Stimulated activated CD8-positive, alpha-beta memory T cell treated with anti-CD3 and anti-CD28 coated beads, Interleukin-4, amount 100 ng/mL, for 4 hours (primary cell): ENCODE results near the gene IGFBP7.

Source experiments
- DNase-seq, 2 donors: peaks; one replicate each; pipeline ENCODE4 v3.0.0-alpha.2; 2020; ENCODE audit warnings: low read depth in 2 of 2, low spot score in 1 of 2

The IGFBP7 gene

GRCh38 chr4:57043347-57044251 lies 66.6 kb downstream of the IGFBP7 start:
- DNase-seq: no peak

GRCh38 chr4:57042711-57043169 lies 67.4 kb downstream of the IGFBP7 start:
- DNase-seq: no peak

- DNase-seq: no peak
These were observed 69.2 kb downstream of the IGFBP7 start for GRCh38 chr4:57041020-57041419.

- no peak for DNase-seq
These were observed 69.7 kb downstream of the IGFBP7 start for GRCh38 chr4:57040510-57040909.

GRCh38 chr4:57039345-57039744 lies 70.8 kb downstream of the IGFBP7 start:
- no peak for DNase-seq

GRCh38 chr4:57037982-57038604 lies 72.1 kb downstream of the IGFBP7 start:
- no peak for DNase-seq

- no peak for DNase-seq
These were observed 75.7 kb downstream of the IGFBP7 start for GRCh38 chr4:57034520-57034919.

- no peak for DNase-seq
These were observed 87.1 kb downstream of the IGFBP7 start for GRCh38 chr4:57023104-57023503.

- DNase-seq: no peak
These were observed 89.6 kb downstream of the IGFBP7 start for GRCh38 chr4:57020467-57021101.

GRCh38 chr4:57018980-57019379 lies 91.2 kb downstream of the IGFBP7 start:
- DNase-seq: no peak

- DNase-seq: no peak
These were observed 96.6 kb downstream of the IGFBP7 start for GRCh38 chr4:57013543-57014120.

GRCh38 chr4:56999751-57000150 lies 110.4 kb downstream of the IGFBP7 start:
- no peak for DNase-seq

GRCh38 chr4:56995525-56995924 lies 114.7 kb downstream of the IGFBP7 start:
- no peak for DNase-seq

GRCh38 chr4:56990109-56990905 lies 119.9 kb downstream of the IGFBP7 start:
- DNase-seq: no peak

- no peak for DNase-seq
These were observed 123.2 kb downstream of the IGFBP7 start for GRCh38 chr4:56986952-56987351.

- no peak for DNase-seq
These were observed 124.0 kb downstream of the IGFBP7 start for GRCh38 chr4:56986192-56986591.

- DNase-seq: no peak
These were observed 128.4 kb downstream of the IGFBP7 start for GRCh38 chr4:56981795-56982201.
